Fibroblast of villous mesenchyme (primary cell): ENCODE measurements around the gene CPNE5. TPM values are rescaled to one million over a fixed set of nuclear protein-coding genes. Genes with fewer than 3 reads are reported as not detected.
A peak's percentile ranks its signal among the peaks of the same experiment; 100 is the strongest.

Experiments used
- DNase-seq: peaks from one replicate; pipeline ENCODE4 v3.0.0-alpha.2; 2010; ENCODE audit warnings: low read depth
- H3K4me3 ChIP-seq: 2 replicates; pipeline ENCODE4 v1.5.1; 2011; ENCODE audit warnings: low read depth, mild to moderate bottlenecking, low read length
- total RNA-seq: library from RNA; depleted of rRNA; stranded (reverse); fragments of >200 nt; gene quantifications from 2 replicates; pipeline ENCODE4 v1.2.3, GENCODE V29; 2012
- TF ChIP-seq, protein P1 (sequence below): IDR thresholded peaks from 2 replicates; pipeline ENCODE4 v1.5.1; 2012; ENCODE audit warnings: low read depth, mild to moderate bottlenecking, low read length; ENCODE audit not compliant: insufficient read depth

The CPNE5 gene
- total RNA-seq, 1 donor, result under 0.01 TPM

DNA sequence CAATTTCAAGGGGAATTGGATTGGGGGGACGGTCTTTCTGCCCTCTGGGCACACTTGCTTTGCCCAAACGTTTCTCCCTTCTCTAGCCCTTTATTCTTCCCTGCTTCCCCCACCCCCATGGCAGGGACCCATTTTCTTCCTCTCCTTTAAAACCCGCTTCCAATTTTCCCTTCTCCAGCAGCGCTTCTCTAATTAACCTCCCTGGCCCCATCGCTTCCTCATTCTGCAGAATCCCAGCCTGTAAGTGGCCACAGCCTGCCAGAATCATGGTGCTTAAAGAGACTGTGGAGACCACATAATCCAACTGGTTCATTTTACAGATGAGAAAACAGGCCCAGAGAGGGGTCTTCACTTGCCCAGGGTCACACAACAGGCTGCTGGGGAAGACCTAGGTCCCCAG is 61.4 kb downstream of the CPNE5 start:
- H3K4me3 ChIP-seq, result no peak overlapping the region
- TF ChIP-seq, protein P1, sequence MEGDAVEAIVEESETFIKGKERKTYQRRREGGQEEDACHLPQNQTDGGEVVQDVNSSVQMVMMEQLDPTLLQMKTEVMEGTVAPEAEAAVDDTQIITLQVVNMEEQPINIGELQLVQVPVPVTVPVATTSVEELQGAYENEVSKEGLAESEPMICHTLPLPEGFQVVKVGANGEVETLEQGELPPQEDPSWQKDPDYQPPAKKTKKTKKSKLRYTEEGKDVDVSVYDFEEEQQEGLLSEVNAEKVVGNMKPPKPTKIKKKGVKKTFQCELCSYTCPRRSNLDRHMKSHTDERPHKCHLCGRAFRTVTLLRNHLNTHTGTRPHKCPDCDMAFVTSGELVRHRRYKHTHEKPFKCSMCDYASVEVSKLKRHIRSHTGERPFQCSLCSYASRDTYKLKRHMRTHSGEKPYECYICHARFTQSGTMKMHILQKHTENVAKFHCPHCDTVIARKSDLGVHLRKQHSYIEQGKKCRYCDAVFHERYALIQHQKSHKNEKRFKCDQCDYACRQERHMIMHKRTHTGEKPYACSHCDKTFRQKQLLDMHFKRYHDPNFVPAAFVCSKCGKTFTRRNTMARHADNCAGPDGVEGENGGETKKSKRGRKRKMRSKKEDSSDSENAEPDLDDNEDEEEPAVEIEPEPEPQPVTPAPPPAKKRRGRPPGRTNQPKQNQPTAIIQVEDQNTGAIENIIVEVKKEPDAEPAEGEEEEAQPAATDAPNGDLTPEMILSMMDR, result no peak
- no peak for DNase-seq

- TF ChIP-seq, protein P1, result no peak
- no peak overlapping the region for H3K4me3 ChIP-seq
- no peak for DNase-seq
These were observed 63.1 kb downstream of the CPNE5 start for GRCh38 chr6:36776167-36776566.

DNA sequence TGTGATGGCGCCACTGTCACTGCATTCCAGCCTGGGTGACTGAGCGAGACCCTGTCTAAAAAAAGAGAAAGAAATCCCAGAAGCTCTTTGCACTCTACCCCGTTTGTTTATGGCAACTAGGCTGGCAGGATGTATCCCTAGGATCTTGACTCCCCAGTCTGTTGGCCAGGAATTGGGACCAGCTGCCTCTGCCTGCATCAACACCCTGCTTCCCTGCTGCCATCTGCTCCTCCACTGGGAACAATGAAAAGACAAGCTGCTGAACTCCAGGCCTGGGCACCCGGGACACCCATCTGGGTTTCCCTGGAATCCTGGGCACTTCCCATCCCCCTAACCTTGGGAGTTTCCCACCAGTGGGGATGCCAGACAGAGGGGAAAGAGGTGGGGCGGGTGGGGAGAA is 64.9 kb downstream of the CPNE5 start:
- DNase-seq, result no peak
- TF ChIP-seq, protein P1, result no peak
- no peak overlapping the region for H3K4me3 ChIP-seq

DNA sequence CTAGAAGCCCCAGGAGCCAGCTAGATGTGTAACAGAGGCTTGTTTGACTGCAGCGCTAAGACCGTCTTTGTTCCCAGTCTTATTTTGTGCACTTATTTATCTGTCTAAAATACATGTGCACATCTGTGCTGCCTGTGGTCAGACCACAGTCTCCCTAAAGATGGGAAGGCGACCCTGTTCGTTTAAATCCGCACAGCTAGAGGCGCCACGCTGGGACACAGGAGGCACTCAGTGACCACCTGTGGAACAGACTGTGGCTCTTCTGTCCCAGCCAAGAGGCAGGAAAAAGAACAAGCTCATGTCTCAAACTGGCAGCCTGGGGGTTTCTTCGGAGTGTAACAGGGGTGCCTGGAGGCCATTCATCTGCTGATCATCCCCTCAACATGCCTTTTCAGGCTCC is 66.8 kb downstream of the CPNE5 start:
- TF ChIP-seq, protein P1, result no peak
- H3K4me3 ChIP-seq, result no peak overlapping the region
- no peak for DNase-seq

DNA sequence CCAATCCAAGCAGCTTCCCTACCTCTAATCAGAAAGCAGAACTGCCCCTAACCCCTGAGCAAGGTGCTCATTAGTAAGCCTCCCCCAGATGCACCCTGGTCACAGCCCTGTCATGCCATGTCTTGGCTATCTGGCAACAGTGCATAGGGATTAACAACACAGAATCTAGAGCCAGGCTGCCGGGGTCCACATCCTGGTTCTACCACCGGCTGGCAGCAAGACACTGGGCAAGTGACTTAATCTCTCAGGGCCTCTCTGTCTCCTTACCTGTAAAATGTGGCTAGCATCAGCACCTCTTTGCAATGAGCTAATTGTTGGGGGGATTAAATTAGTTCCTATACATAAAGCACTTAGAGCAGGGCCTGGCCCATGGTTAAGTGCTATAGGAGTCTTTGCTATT is 68.1 kb downstream of the CPNE5 start:
- no peak overlapping the region for H3K4me3 ChIP-seq
- TF ChIP-seq, protein P1, result no peak
- DNase-seq, result no peak

GRCh38 chr6:36769676-36770499 is 69.4 kb downstream of the CPNE5 start:
- peak; percentile 39 for DNase-seq
- TF ChIP-seq, protein P1, result no peak
- no peak overlapping the region for H3K4me3 ChIP-seq
